K562 (cell line): ENCODE measurements around the gene CLEC4D. TPM values are rescaled to one million over a fixed set of nuclear protein-coding genes. Genes with fewer than 3 reads are reported as not detected.

Experiments
- ATAC-seq: fragments of 200-7000 bp; cut with Tn5 transposase; 3 replicates; pipeline ENCODE4 v1.9.1; 2020; ENCODE audit warnings: moderate library complexity
- BruUV-seq: library from RNA; stranded (reverse); fragments of 400-500 nt; replicated peaks from 2 replicates; lab custom pipeline; 2021; lab: Mats Ljungman, UMichigan
- CTCF ChIA-PET: fragments of 300-600 bp; formaldehyde crosslinking; extraction: SDS; loops from one replicate; lab custom pipeline; 2021; ENCODE audit warnings: low intra/inter-chr PET ratio; lab: Yijun Ruan, JAX
- POLR2A ChIA-PET: fragments of 300-600, 350-650 bp; sonication (Branson Sonifier 250); formaldehyde crosslinking; extraction: SDS; loops from one replicate; lab custom pipeline; 2021; ENCODE audit warnings: antibody characterized with exemption, inconsistent platforms; lab: Yijun Ruan, JAX
- DNase-seq, 4 experiments: peaks; one replicate each; pipeline versions ENCODE4 v3.0.0 to v3.0.0-alpha.2; 2011 to 2018; ENCODE audit warnings: low spot score in 3 of 4, mixed read lengths in 3 of 4; ENCODE audit errors: extremely low read depth in 1 of 4
- FAIRE-seq: peaks from 2 replicates; lab custom pipeline; 2011; peaks lifted over from hg19 to GRCh38; lab: Jason Lieb, UNC
- H2AFZ ChIP-seq: 2 replicates; pipeline ENCODE4 v1.6.0; 2011; ENCODE audit warnings: low read depth, low read length, control low read depth, inconsistent platforms
- H3K27ac ChIP-seq: fragments of 200-600 bp; 3 replicates; pipeline ENCODE4 v1.8.0; 2011; ENCODE audit warnings: low read depth, mild to moderate bottlenecking, control low read depth, inconsistent platforms, low read length, moderate library complexity, mixed read lengths; ENCODE audit errors: extremely low read depth
- H3K27me3 ChIP-seq, 2 experiments: fragments of 300-600 bp in 1 of 2; 2 replicates in 1 of 2; 3 replicates in 1 of 2; pipeline versions ENCODE4 v1.6.0 to v1.8.0; 2011; ENCODE audit warnings: inconsistent platforms in 2 of 2, low read length in 2 of 2, mild to moderate bottlenecking in 1 of 2, mixed read lengths in 1 of 2, moderate library complexity in 1 of 2; ENCODE audit not compliant: control insufficient read depth in 2 of 2, insufficient read depth in 2 of 2
- H3K36me3 ChIP-seq: fragments of 300-600 bp; 3 replicates; pipeline ENCODE4 v1.8.0; 2011; ENCODE audit warnings: mild to moderate bottlenecking, low read length, inconsistent platforms; ENCODE audit not compliant: control insufficient read depth, insufficient read depth
- H3K4me1 ChIP-seq, 2 experiments: fragments of 200-600 bp in 1 of 2; replicated peaks in 1 of 2; 2 replicates in 1 of 2; 3 replicates in 1 of 2; pipeline versions ENCODE4 v1.5.1 to v1.8.0; 2011; ENCODE audit warnings: inconsistent platforms in 2 of 2, low read length in 2 of 2, mild to moderate bottlenecking in 1 of 2, mixed read lengths in 1 of 2, moderate library complexity in 1 of 2; ENCODE audit not compliant: control insufficient read depth in 2 of 2, insufficient read depth in 2 of 2
- H3K4me2 ChIP-seq: 2 replicates; pipeline ENCODE4 v1.6.1; 2011; ENCODE audit warnings: low read length, control low read depth, inconsistent platforms, mixed read lengths; ENCODE audit not compliant: insufficient read depth
- H3K4me3 ChIP-seq: fragments of 200-600 bp; sonication (generic), shearing (Covaris generic); 2 replicates; pipeline ENCODE4 v1.5.1; 2016; ENCODE audit warnings: control low read depth, inconsistent platforms
- H3K79me2 ChIP-seq: fragments of 200-600 bp; 3 replicates; pipeline ENCODE4 v1.8.0; 2011; ENCODE audit warnings: low read length, inconsistent platforms; ENCODE audit not compliant: control insufficient read depth, insufficient read depth
- H3K9ac ChIP-seq, 2 experiments: 2 replicates each; pipeline versions ENCODE4 v1.6.0 to v1.6.1; 2011; ENCODE audit warnings: low read depth in 2 of 2, low read length in 2 of 2, control low read depth in 1 of 2, inconsistent platforms in 1 of 2, mild to moderate bottlenecking in 1 of 2, mixed read lengths in 1 of 2; ENCODE audit not compliant: insufficient read depth in 1 of 2
- H3K9me1 ChIP-seq: one replicate; pipeline ENCODE4 v1.6.0; 2011; ENCODE audit warnings: inconsistent platforms, mild to moderate bottlenecking, low read length, moderate library complexity; ENCODE audit not compliant: control insufficient read depth, insufficient read depth
- H3K9me3 ChIP-seq: replicated peaks from 2 replicates; pipeline ENCODE4 v1.5.1; 2011; ENCODE audit warnings: low read depth, low read length, inconsistent platforms; ENCODE audit not compliant: control insufficient read depth, insufficient read depth
- H4K20me1 ChIP-seq: replicated peaks from 2 replicates; pipeline ENCODE4 v1.6.1; 2011; ENCODE audit warnings: low read length, inconsistent platforms, mixed read lengths; ENCODE audit not compliant: control insufficient read depth, insufficient read depth
- ATF7 ChIP-seq: fragments of 450-650 bp; IDR thresholded peaks from 2 replicates; pipeline ENCODE4 v1.7.1; 2014; ENCODE audit warnings: mild to moderate bottlenecking, moderate library complexity
- BRF1 ChIP-seq: IDR thresholded peaks from 3 replicates; pipeline ENCODE4 v1.6.1; 2011; ENCODE audit warnings: borderline replicate concordance, mild to moderate bottlenecking; ENCODE audit not compliant: insufficient read length; ENCODE audit errors: extremely low read depth
- E4F1 ChIP-seq: fragments of 250-450 bp; sonication (Bioruptor Pico); IDR thresholded peaks from 2 replicates; pipeline ENCODE4 v1.5.0; 2021; ENCODE audit warnings: mild to moderate bottlenecking, borderline replicate concordance
- FOXA3 ChIP-seq, 2 experiments: fragments of 450-650 bp in 1 of 2; sonication (generic) in 1 of 2; formaldehyde crosslinking; IDR thresholded peaks in 1 of 2; conservative IDR thresholded peaks in 1 of 2; 2 replicates each; pipeline versions ENCODE4 v1.4.0 to v1.8.0; 2020 to 2022; ENCODE audit warnings: mild to moderate bottlenecking in 2 of 2, missing genetic modification reagents in 1 of 2
- HES1 ChIP-seq: fragments of 450-650 bp; IDR thresholded peaks from 2 replicates; pipeline ENCODE4 v1.6.1; 2016; ENCODE audit warnings: low read depth, mild to moderate bottlenecking, moderate library complexity
- KDM4B ChIP-seq, 2 experiments: fragments of 450-650 bp in 1 of 2; sonication (generic) in 1 of 2; IDR thresholded peaks; 2 replicates each; pipeline ENCODE4 v1.6.1; 2016 to 2017; ENCODE audit warnings: borderline replicate concordance in 2 of 2, antibody characterized with exemption in 1 of 2, low read depth in 1 of 2, mild to moderate bottlenecking in 1 of 2
- RFX1 ChIP-seq: fragments of 450-650 bp; IDR thresholded peaks from 2 replicates; pipeline ENCODE4 v1.6.1; 2016; ENCODE audit warnings: mild to moderate bottlenecking, moderate library complexity
- SIN3A ChIP-seq, 2 experiments: fragments of 150-350 bp in 1 of 2; IDR thresholded peaks; 2 replicates each; pipeline ENCODE4 v1.6.1; 2011 to 2016; ENCODE audit warnings: borderline replicate concordance in 2 of 2, low read depth in 2 of 2, low read length in 2 of 2, mild to moderate bottlenecking in 2 of 2, moderate library complexity in 2 of 2; ENCODE audit not compliant: control insufficient read depth in 1 of 2
- SNRNP70 ChIP-seq: fragments of 200-400 bp; formaldehyde crosslinking; optimal IDR thresholded peaks from 2 replicates; pipeline ENCODE3; 2017; ENCODE audit warnings: low read depth, low read length
- STAT5B ChIP-seq: fragments of 250-450 bp; sonication (Bioruptor Pico); IDR thresholded peaks from 2 replicates; pipeline ENCODE4 v1.8.0; 2021; ENCODE audit warnings: mild to moderate bottlenecking, inconsistent platforms
- USF2 ChIP-seq: sonication (generic); formaldehyde crosslinking; IDR thresholded peaks from 2 replicates; pipeline ENCODE4 v1.5.0; 2020; ENCODE audit warnings: missing genetic modification reagents
- ZNF121 ChIP-seq: sonication (generic); formaldehyde crosslinking; conservative IDR thresholded peaks from 2 replicates; pipeline ENCODE4 v1.8.0; 2022; ENCODE audit warnings: missing genetic modification reagents
- ZNF395 ChIP-seq: fragments of 200-800 bp; sonication (Bioruptor generic); IDR thresholded peaks from 2 replicates; pipeline ENCODE4 v1.6.1; 2017; ENCODE audit warnings: missing genetic modification characterization, missing compliant biosample characterization
- WGBS: fragments of 100-300 bp; shearing (Covaris generic); methylation state at CpG from one replicate; pipeline ENCODE4 v1.1.6; 2016; ENCODE audit warnings: low coverage, mixed read lengths; ENCODE audit not compliant: insufficient coverage; ENCODE audit errors: missing lambda C conversion rate; 5-methylcytosine and 5-hydroxymethylcytosine counted together
- in situ Hi-C: fragments of 300-500 bp; cut with MboI; formaldehyde crosslinking; loops from 4 replicates; pipeline ENCODE4 v1.15.0; 2018; ENCODE audit warnings: inconsistent platforms, mixed read lengths
- intact Hi-C: fragments of 100-400 bp; cut with micrococcal nuclease; formaldehyde crosslinking; loops from 2 replicates; pipeline ENCODE4 v1.14.2; 2022
- polyA plus RNA-seq, 8 experiments: library from polyadenylated mRNA; depleted of rRNA in 4 of 8; stranded (reverse) in 5 of 8; unstranded in 3 of 8; fragments of >200 nt; fragmentation: Nextera tagmentation in 2 of 8; fragmentation: Illumina TruSeq in 1 of 8; extraction: Ambion mirVana in 2 of 8; extraction: Trizol in 1 of 8; gene quantifications; 2 replicates each; pipeline versions ENCODE4 v1.2.1 to v1.2.3, GENCODE V29; 2011 to 2014; ENCODE audit warnings: inconsistent platforms in 1 of 8, missing spikeins in 1 of 8
- total RNA-seq, 7 experiments: library from RNA; depleted of rRNA in 6 of 7; stranded (reverse); fragments of >200 nt in 6 of 7; fragmentation: Illumina TruSeq in 2 of 7; extraction: Trizol in 2 of 7; gene quantifications; 2 replicates each; pipeline versions ENCODE4 v1.2.1 to v1.2.3, GENCODE V29; 2011 to 2021; ENCODE audit warnings: low replicate concordance in 1 of 7

The CLEC4D gene
- total and polyA plus RNA-seq, 9 of the 15 experiments (the other 6 are each of a cell fraction or from before 2014, with no cell fraction given): not detected

GRCh38 chr12:8507596-8507995 lies 5.7 kb upstream of the CLEC4D start:
- in situ Hi-C loops (no loop called here), intact Hi-C loops (no loop called here)
- Histone ChIP-seq H3K27ac (no peak overlapping the region), H4K20me1 (no peaks in the 10 kb centered on the region), H3K9me1 (no peaks in the 10 kb centered on the region), H3K9ac (no peak overlapping the region), H3K36me3 (no peaks in the 10 kb centered on the region), H3K4me2 (no peak overlapping the region), H3K4me3 (no peak overlapping the region), H3K27me3 (peaks cover 0 to 15% of the 10 kb centered on the region in 2 experiments; a peak in 2 of 5 replicates), H3K4me1 (no peaks in the 10 kb centered on the region), H3K79me2 (no peaks in the 10 kb centered on the region), H2AFZ (no peak overlapping the region), H3K9me3 (no peaks in the 10 kb centered on the region)
- CTCF ChIA-PET: no interaction called here
- POLR2A ChIA-PET: no interaction called here
- BruUV-seq: no TSS peak
- DNase-seq: no peak
- no peak for TF ChIP-seq ZNF395 (CRISPR knock-in tag)
- TF ChIP-seq HES1: no peak
- TF ChIP-seq SNRNP70: no peak
- no peak for TF ChIP-seq FOXA3 (CRISPR knock-in tag; conservative IDR thresholded peaks at IDR 0.05 in 1 of 2, IDR thresholded peaks at IDR 0.05 in 1 of 2)
- TF ChIP-seq RFX1: no peak
- no peak for TF ChIP-seq KDM4B (IDR thresholded peaks at IDR 0.05; ENCODE audit: borderline replicate concordance in 2 of 2, low read depth in 1 of 2)
- TF ChIP-seq BRF1: no peak
- TF ChIP-seq SIN3A (IDR thresholded peaks at IDR 0.05; ENCODE audit: borderline replicate concordance in 2 of 2, control insufficient read depth in 1 of 2, low read depth in 2 of 2, low read length in 2 of 2): no peak
- no peak for TF ChIP-seq E4F1 (CRISPR knock-in tag)
- TF ChIP-seq ATF7: no peak
- no peak for TF ChIP-seq ZNF121 (CRISPR knock-in tag)
- TF ChIP-seq USF2: no peak
- no peak for TF ChIP-seq STAT5B (CRISPR knock-in tag)
- FAIRE-seq: no peak
- WGBS: 0% methylated on average over 3 of the region's 3 CpGs
- no peak for ATAC-seq
